Activated CD8-positive, alpha-beta memory T cell treated with anti-CD3 and anti-CD28 coated beads, Interleukin-2, amount 50 U/mL, for 48 hours (primary cell): Measurements from ENCODE around the gene STK36.

Source experiments
- DNase-seq: peaks from one replicate; pipeline ENCODE4 v3.0.0-alpha.2; 2020

Gene STK36

DNA sequence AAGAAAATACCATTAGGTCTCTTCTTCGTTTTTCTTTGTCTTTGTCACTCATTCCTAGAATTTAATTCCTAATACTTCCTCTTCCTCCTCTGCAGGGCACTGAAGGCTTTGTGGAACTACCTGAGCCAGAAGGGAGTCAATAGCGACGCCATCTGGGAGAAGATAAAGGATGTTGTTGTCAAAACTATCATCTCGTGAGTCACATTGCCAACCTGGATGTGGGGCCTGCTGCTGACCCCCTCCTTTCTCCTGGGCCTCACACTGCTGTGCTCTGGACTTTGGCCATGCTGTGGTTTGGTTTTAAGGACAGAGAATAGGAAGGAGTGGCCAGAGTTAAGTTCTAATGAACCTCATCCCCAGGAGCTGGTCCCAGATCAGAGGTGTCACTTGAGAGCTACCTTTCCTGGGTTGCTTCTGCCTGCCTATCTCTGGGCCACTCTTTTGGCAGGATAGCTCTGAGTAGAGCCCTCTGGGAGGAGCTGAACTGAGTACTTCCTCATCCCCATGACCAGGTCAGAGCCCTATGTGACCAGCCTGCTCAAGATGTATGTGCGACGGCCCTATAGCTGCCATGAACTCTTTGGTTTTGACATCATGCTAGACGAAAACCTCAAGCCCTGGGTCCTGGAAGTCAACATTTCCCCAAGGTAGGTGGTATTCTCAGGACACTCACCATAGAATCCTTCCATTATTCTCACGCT is 77.0 kb downstream of the STK36 start:
- DNase-seq = no peak
